ENCODE results near the gene LGALS7. TPM values are rescaled to one million over a fixed set of nuclear protein-coding genes. Genes with fewer than 3 reads are reported as not detected.

The LGALS7 gene
- total RNA-seq, 1 experiment from 2014 or later = not detected

DNA sequence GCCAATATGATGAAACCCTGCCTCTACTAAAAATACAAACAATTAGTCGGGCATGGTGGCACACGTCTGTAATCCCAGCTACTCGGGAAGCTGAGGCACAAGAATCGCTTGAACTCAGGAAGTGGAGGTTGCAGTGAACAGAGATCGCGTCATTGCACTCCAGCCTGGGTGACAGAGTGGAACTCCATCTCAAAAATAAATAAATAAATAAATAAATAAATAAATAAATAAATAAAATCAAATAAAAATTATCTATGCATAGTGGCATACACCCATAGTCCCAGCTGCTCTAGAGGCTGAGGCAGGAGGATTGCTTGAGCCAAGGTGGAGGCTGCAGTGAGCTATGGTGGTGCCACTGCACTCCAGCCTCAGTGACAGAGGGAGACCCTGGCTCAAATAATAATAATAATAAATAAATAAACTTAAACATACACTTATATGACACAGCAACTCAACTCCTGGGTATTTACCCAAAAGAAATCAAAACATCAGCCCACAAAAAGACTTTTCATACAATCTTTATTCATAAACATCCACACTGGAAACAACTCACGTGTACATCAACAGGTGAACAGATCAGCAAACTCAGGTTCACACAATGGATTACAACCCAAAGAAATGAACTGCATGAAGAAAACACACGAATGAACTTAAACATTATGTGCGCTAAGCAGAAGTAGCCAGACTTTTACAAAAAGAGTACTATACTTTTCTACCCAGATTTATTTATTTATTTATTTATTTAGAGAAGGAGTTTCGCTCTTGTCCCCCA is 6.9 kb downstream of the LGALS7 start:
- TF ChIP-seq, protein P1, sequence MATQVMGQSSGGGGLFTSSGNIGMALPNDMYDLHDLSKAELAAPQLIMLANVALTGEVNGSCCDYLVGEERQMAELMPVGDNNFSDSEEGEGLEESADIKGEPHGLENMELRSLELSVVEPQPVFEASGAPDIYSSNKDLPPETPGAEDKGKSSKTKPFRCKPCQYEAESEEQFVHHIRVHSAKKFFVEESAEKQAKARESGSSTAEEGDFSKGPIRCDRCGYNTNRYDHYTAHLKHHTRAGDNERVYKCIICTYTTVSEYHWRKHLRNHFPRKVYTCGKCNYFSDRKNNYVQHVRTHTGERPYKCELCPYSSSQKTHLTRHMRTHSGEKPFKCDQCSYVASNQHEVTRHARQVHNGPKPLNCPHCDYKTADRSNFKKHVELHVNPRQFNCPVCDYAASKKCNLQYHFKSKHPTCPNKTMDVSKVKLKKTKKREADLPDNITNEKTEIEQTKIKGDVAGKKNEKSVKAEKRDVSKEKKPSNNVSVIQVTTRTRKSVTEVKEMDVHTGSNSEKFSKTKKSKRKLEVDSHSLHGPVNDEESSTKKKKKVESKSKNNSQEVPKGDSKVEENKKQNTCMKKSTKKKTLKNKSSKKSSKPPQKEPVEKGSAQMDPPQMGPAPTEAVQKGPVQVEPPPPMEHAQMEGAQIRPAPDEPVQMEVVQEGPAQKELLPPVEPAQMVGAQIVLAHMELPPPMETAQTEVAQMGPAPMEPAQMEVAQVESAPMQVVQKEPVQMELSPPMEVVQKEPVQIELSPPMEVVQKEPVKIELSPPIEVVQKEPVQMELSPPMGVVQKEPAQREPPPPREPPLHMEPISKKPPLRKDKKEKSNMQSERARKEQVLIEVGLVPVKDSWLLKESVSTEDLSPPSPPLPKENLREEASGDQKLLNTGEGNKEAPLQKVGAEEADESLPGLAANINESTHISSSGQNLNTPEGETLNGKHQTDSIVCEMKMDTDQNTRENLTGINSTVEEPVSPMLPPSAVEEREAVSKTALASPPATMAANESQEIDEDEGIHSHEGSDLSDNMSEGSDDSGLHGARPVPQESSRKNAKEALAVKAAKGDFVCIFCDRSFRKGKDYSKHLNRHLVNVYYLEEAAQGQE (IDR thresholded peaks at IDR 0.05; ENCODE audit: insufficient read depth in 1 of 2, low read depth in 2 of 2, low read length in 1 of 2) = no peak
- TF ChIP-seq, protein P2, sequence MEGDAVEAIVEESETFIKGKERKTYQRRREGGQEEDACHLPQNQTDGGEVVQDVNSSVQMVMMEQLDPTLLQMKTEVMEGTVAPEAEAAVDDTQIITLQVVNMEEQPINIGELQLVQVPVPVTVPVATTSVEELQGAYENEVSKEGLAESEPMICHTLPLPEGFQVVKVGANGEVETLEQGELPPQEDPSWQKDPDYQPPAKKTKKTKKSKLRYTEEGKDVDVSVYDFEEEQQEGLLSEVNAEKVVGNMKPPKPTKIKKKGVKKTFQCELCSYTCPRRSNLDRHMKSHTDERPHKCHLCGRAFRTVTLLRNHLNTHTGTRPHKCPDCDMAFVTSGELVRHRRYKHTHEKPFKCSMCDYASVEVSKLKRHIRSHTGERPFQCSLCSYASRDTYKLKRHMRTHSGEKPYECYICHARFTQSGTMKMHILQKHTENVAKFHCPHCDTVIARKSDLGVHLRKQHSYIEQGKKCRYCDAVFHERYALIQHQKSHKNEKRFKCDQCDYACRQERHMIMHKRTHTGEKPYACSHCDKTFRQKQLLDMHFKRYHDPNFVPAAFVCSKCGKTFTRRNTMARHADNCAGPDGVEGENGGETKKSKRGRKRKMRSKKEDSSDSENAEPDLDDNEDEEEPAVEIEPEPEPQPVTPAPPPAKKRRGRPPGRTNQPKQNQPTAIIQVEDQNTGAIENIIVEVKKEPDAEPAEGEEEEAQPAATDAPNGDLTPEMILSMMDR (IDR thresholded peaks at IDR 0.05) = no peak
- TF ChIP-seq POLR2AphosphoS5 (IDR thresholded peaks at IDR 0.05; ENCODE audit: low read depth, low read length) = no peak
- TF ChIP-seq SIN3A (IDR thresholded peaks at IDR 0.05; ENCODE audit: borderline replicate concordance, insufficient read depth, low read depth, low read length) = no peak
- TF ChIP-seq TCF7L2 (IDR thresholded peaks at IDR 0.05; ENCODE audit: low read depth, low read length) = no peak
- Histone ChIP-seq H3K4me1 (ENCODE audit: control insufficient read depth, insufficient read depth, low read length) (no peaks in the 10 kb centered on the region), H3K27me3 (ENCODE audit: control insufficient read depth, insufficient read depth, low read length) (no peaks in the 10 kb centered on the region), H3K9me3 (ENCODE audit: control insufficient read depth, insufficient read depth, low read depth, low read length) (no peaks in the 10 kb centered on the region), H3K36me3 (ENCODE audit: control insufficient read depth, insufficient read depth, low read length) (no peaks in the 10 kb centered on the region), H3K27ac (ENCODE audit: low read length) (no peak overlapping the region), H3K4me3 (ENCODE audit: low read depth in 2 of 2, low read length in 2 of 2) (no peak overlapping the region)
- BruUV-seq (replicated peaks) = no TSS peak
- POLR2A ChIA-PET = interaction anchor here (0.7 kb wide), 1 partner anchor 53 kb away, joined by 3 read pairs; no protein-coding TSS in a partner anchor
- no peak for ATAC-seq
- in situ Hi-C loops (cut with HindIII; ENCODE audit: low pct_unique_long_range_greater_than_20kb, low sequenced_read_pairs) (loop anchor here (5.0 kb wide), 2 partner anchors 71 to 239 kb away; no protein-coding TSS in a partner anchor), intact Hi-C loops (cut with micrococcal nuclease; ENCODE audit: unreplicated experiment) (no loop called here)
- CTCF ChIA-PET = no interaction called here
- no peak for DNase-seq (ENCODE audit: low read depth, low spot score)

DNA sequence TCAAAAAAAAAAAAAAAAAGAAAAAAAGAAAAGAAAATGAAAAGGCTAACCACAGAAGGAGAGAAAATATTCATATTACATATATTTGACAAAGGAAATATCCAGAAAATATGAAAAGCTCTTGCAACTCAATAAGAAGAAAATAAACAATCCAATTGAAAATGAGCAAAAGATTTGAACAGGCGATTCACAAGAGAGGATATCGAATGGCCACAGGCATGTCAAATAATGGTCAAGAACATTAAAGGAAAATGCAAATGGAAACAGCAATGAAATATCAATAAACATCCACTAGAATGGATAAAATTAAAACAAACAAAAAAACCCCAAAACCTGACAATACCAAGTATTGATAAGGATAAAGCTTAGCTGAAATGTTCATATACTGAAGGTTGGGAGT is 8.1 kb downstream of the LGALS7 start:
- in situ Hi-C loops (cut with HindIII; ENCODE audit: low pct_unique_long_range_greater_than_20kb, low sequenced_read_pairs) (loop anchor here (5.0 kb wide), 2 partner anchors 72 to 238 kb away; no protein-coding TSS in a partner anchor), intact Hi-C loops (cut with micrococcal nuclease; ENCODE audit: unreplicated experiment) (no loop called here)
- Histone ChIP-seq H3K4me1 (ENCODE audit: control insufficient read depth, insufficient read depth, low read length) (no peaks in the 10 kb centered on the region), H3K4me3 (ENCODE audit: low read depth in 2 of 2, low read length in 2 of 2) (no peak overlapping the region), H3K27ac (ENCODE audit: low read length) (no peak overlapping the region), H3K9me3 (ENCODE audit: control insufficient read depth, insufficient read depth, low read depth, low read length) (no peaks in the 10 kb centered on the region), H3K27me3 (ENCODE audit: control insufficient read depth, insufficient read depth, low read length) (no peaks in the 10 kb centered on the region), H3K36me3 (ENCODE audit: control insufficient read depth, insufficient read depth, low read length) (no peaks in the 10 kb centered on the region)
- BruUV-seq (replicated peaks) = no TSS peak
- ChIA-PET POLR2A (no interaction called here), CTCF (interaction anchor here (0.6 to 0.7 kb wide), 3 partner anchors 22 to 383 kb away, joined by 4 to 7 read pairs (median 6); no protein-coding TSS in a partner anchor)
- DNase-seq (ENCODE audit: low read depth, low spot score) = no peak
- no peak for ATAC-seq
- TF ChIP-seq POLR2AphosphoS5 (IDR thresholded peaks at IDR 0.05; ENCODE audit: low read depth, low read length) (no peak), TCF7L2 (IDR thresholded peaks at IDR 0.05; ENCODE audit: low read depth, low read length) (no peak), SIN3A (IDR thresholded peaks at IDR 0.05; ENCODE audit: borderline replicate concordance, insufficient read depth, low read depth, low read length) (no peak)
- TF ChIP-seq, protein P1 (IDR thresholded peaks at IDR 0.05; ENCODE audit: insufficient read depth in 1 of 2, low read depth in 2 of 2, low read length in 1 of 2) = no peak
- TF ChIP-seq, protein P2 (IDR thresholded peaks at IDR 0.05) = no peak
